Ovary (tissue), 3 donors: ENCODE measurements around the gene GOSR2.

Experiments
- CTCF ChIP-seq, 3 donors: fragments of 450-650 bp in 2 of 3; fragments of 200-600 bp in 1 of 3; IDR thresholded peaks; one replicate each; pipeline versions ENCODE4 v1.5.1 to v1.8.0; 2016 to 2022; ENCODE audit warnings: antibody characterized with exemption in 3 of 3, mild to moderate bottlenecking in 1 of 3
- POLR2A ChIP-seq: fragments of 450-650 bp; IDR thresholded peaks from one replicate; pipeline ENCODE4 v1.6.1; 2017; ENCODE audit warnings: antibody characterized with exemption, mild to moderate bottlenecking, moderate library complexity
- donor health status: DM: no; HTN: no; CAD: no.

GRCh38 chr17:46983782-46984181 is 60.8 kb downstream of the GOSR2 start:
- TF ChIP-seq POLR2A (no peak), CTCF (IDR thresholded peaks at IDR 0.05) (no peak)
